Dendritic cell treated with granulocyte-macrophage colony-stimulating factor and Interleukin-4, amounts not matched to agents 40 ng/mL and 50 ng/mL, for 4 days (primary cell): Measurements from ENCODE around the gene CCDC30.
A peak's percentile ranks its signal among the peaks of the same experiment; 100 is the strongest.

Experiments used
- H3K27ac Mint-ChIP-seq: one replicate; pipeline ENCODE4 v1.8.0; 2022; ENCODE audit warnings: mild to moderate bottlenecking, mixed read lengths
- H3K27me3 Mint-ChIP-seq: one replicate; pipeline ENCODE4 v1.8.0; 2022; ENCODE audit warnings: mild to moderate bottlenecking, mixed read lengths
- H3K36me3 Mint-ChIP-seq: one replicate; pipeline ENCODE4 v1.8.0; 2022; ENCODE audit warnings: low read depth, mixed read lengths
- H3K4me1 Mint-ChIP-seq: one replicate; pipeline ENCODE4 v1.8.0; 2022; ENCODE audit warnings: low read depth, mixed read lengths
- H3K4me3 Mint-ChIP-seq: one replicate; pipeline ENCODE4 v1.8.0; 2022; ENCODE audit warnings: mild to moderate bottlenecking, moderate library complexity, mixed read lengths
- H3K9me3 Mint-ChIP-seq: one replicate; pipeline ENCODE4 v1.8.0; 2022; ENCODE audit warnings: mixed read lengths
- intact Hi-C: fragments of 100-400 bp; cut with micrococcal nuclease; formaldehyde crosslinking; loops from one replicate; pipeline ENCODE4 v1.15.0; 2022

Gene CCDC30

GRCh38 chr1:42430286-42431135 lies 32.6 kb upstream of the CCDC30 start:
- Mint-ChIP-seq H3K27me3 (no peaks in the 10 kb centered on the region), H3K36me3 (no peaks in the 10 kb centered on the region), H3K4me3 (no peak overlapping the region), H3K27ac (no peak overlapping the region), H3K4me1 (peaks cover 5% of the 10 kb centered on the region), H3K9me3 (no peaks in the 10 kb centered on the region)
- intact Hi-C loops = no loop called here

- no peaks in the 10 kb centered on the region for H3K27me3 Mint-ChIP-seq
- no peaks in the 10 kb centered on the region for H3K36me3 Mint-ChIP-seq
- H3K27ac Mint-ChIP-seq = no peak overlapping the region
- no peak overlapping the region for H3K4me3 Mint-ChIP-seq
- H3K9me3 Mint-ChIP-seq = no peaks in the 10 kb centered on the region
- intact Hi-C loops = no loop called here
- peaks cover 7% of the 10 kb centered on the region for H3K4me1 Mint-ChIP-seq
These were observed 31.6 kb upstream of the CCDC30 start for GRCh38 chr1:42431514-42431913.

GRCh38 chr1:42432714-42433113 lies 30.4 kb upstream of the CCDC30 start:
- no peaks in the 10 kb centered on the region for H3K27me3 Mint-ChIP-seq
- no peaks in the 10 kb centered on the region for H3K9me3 Mint-ChIP-seq

GRCh38 chr1:42433369-42433768 lies 29.7 kb upstream of the CCDC30 start:
- H3K4me3 Mint-ChIP-seq = no peak overlapping the region
- H3K27me3 Mint-ChIP-seq = no peaks in the 10 kb centered on the region
- H3K27ac Mint-ChIP-seq = no peak overlapping the region
- peaks cover 20% of the 10 kb centered on the region for H3K4me1 Mint-ChIP-seq
- intact Hi-C loops = no loop called here
- no peaks in the 10 kb centered on the region for H3K9me3 Mint-ChIP-seq
- no peaks in the 10 kb centered on the region for H3K36me3 Mint-ChIP-seq

More at GRCh38 chr1:42432714-42433113, 30.4 kb upstream of the CCDC30 start:
- no peaks in the 10 kb centered on the region for H3K36me3 Mint-ChIP-seq
- intact Hi-C loops = no loop called here
- peaks cover 19% of the 10 kb centered on the region for H3K4me1 Mint-ChIP-seq
- no peak overlapping the region for H3K4me3 Mint-ChIP-seq
- H3K27ac Mint-ChIP-seq = no peak overlapping the region

- Mint-ChIP-seq H3K4me1 (peaks cover 20% of the 10 kb centered on the region), H3K36me3 (no peaks in the 10 kb centered on the region), H3K27me3 (no peaks in the 10 kb centered on the region), H3K4me3 (no peak overlapping the region), H3K27ac (no peak overlapping the region), H3K9me3 (no peaks in the 10 kb centered on the region)
- intact Hi-C loops = no loop called here
These were observed 28.7 kb upstream of the CCDC30 start for GRCh38 chr1:42434340-42434739.

GRCh38 chr1:42439940-42440339 lies 23.1 kb upstream of the CCDC30 start:
- no peaks in the 10 kb centered on the region for H3K27me3 Mint-ChIP-seq
- intact Hi-C loops = no loop called here
- H3K4me3 Mint-ChIP-seq = no peak overlapping the region
- H3K36me3 Mint-ChIP-seq = no peaks in the 10 kb centered on the region
- H3K9me3 Mint-ChIP-seq = no peaks in the 10 kb centered on the region
- H3K27ac Mint-ChIP-seq = no peak overlapping the region
- peaks cover 15% of the 10 kb centered on the region for H3K4me1 Mint-ChIP-seq

GRCh38 chr1:42442662-42443061 lies 20.4 kb upstream of the CCDC30 start:
- H3K9me3 Mint-ChIP-seq = no peaks in the 10 kb centered on the region

GRCh38 chr1:42449256-42449655 lies 13.8 kb upstream of the CCDC30 start:
- intact Hi-C loops = no loop called here
- H3K4me1 Mint-ChIP-seq = peaks cover 11% of the 10 kb centered on the region
- no peaks in the 10 kb centered on the region for H3K27me3 Mint-ChIP-seq
- H3K27ac Mint-ChIP-seq = no peak overlapping the region
- H3K36me3 Mint-ChIP-seq = no peaks in the 10 kb centered on the region
- H3K4me3 Mint-ChIP-seq = no peak overlapping the region
- no peaks in the 10 kb centered on the region for H3K9me3 Mint-ChIP-seq

More at GRCh38 chr1:42442662-42443061, 20.4 kb upstream of the CCDC30 start:
- intact Hi-C loops = no loop called here
- Mint-ChIP-seq H3K36me3 (no peaks in the 10 kb centered on the region), H3K4me1 (peaks cover 12% of the 10 kb centered on the region), H3K27ac (no peak overlapping the region), H3K27me3 (no peaks in the 10 kb centered on the region), H3K4me3 (no peak overlapping the region)

- H3K9me3 Mint-ChIP-seq = no peaks in the 10 kb centered on the region
- H3K36me3 Mint-ChIP-seq = no peaks in the 10 kb centered on the region
- peaks cover 17% of the 10 kb centered on the region for H3K4me1 Mint-ChIP-seq
- H3K27ac Mint-ChIP-seq = no peak overlapping the region
- no peaks in the 10 kb centered on the region for H3K27me3 Mint-ChIP-seq
- intact Hi-C loops = no loop called here
- H3K4me3 Mint-ChIP-seq = no peak overlapping the region
These were observed 13.0 kb upstream of the CCDC30 start for GRCh38 chr1:42450061-42450460.

- no peaks in the 10 kb centered on the region for H3K27me3 Mint-ChIP-seq
- intact Hi-C loops = no loop called here
- no peak overlapping the region for H3K27ac Mint-ChIP-seq
- H3K4me1 Mint-ChIP-seq = peaks cover 30% of the 10 kb centered on the region
- H3K4me3 Mint-ChIP-seq = no peak overlapping the region
- peaks cover 28% of the 10 kb centered on the region for H3K36me3 Mint-ChIP-seq
- H3K9me3 Mint-ChIP-seq = no peaks in the 10 kb centered on the region
These were observed 9.7 kb upstream of the CCDC30 start for GRCh38 chr1:42453386-42453785.

- Mint-ChIP-seq H3K27ac (no peak overlapping the region), H3K4me1 (peaks cover 33% of the 10 kb centered on the region), H3K9me3 (no peaks in the 10 kb centered on the region), H3K4me3 (no peak overlapping the region), H3K36me3 (peaks cover 38% of the 10 kb centered on the region), H3K27me3 (no peaks in the 10 kb centered on the region)
- intact Hi-C loops = no loop called here
These were observed 8.7 kb upstream of the CCDC30 start for GRCh38 chr1:42454403-42454802.

GRCh38 chr1:42456010-42456753 lies 6.9 kb upstream of the CCDC30 start, which contains the start of the genes PPCS and ZMYND12:
PPCS (plus strand) TSS chr1:42456543; CDS start chr1:42456566, 23 bp downstream.
ZMYND12 (minus strand) TSS chr1:42456022; CDS start chr1:42455997, 25 bp downstream.
- Mint-ChIP-seq H3K4me3 (peak within 1 kb of the TSS; percentile 84), H3K4me1 (peaks cover 40% of the 10 kb centered on the region), H3K9me3 (no peaks in the 10 kb centered on the region), H3K36me3 (peaks cover 56% of the 10 kb centered on the region), H3K27ac (peak within 1 kb of the TSS; percentile 90), H3K27me3 (no peaks in the 10 kb centered on the region)
- intact Hi-C loops = loop anchor here (1.0 kb wide), 1 partner anchor 226 kb away; the partner anchor contains the start of gene YBX1

GRCh38 chr1:42456754-42457089 lies 6.4 kb upstream of the CCDC30 start:
- Mint-ChIP-seq H3K4me1 (peaks cover 43% of the 10 kb centered on the region), H3K36me3 (peaks cover 61% of the 10 kb centered on the region)
- intact Hi-C loops = loop anchor here (1.0 kb wide), 1 partner anchor 226 kb away; the partner anchor contains the start of gene YBX1

GRCh38 chr1:42461196-42461595 lies 1.9 kb upstream of the CCDC30 start:
- peaks cover 2% of the 10 kb centered on the region for H3K27me3 Mint-ChIP-seq
- H3K4me1 Mint-ChIP-seq = peaks cover 45% of the 10 kb centered on the region
- no peak overlapping the region for H3K27ac Mint-ChIP-seq
- intact Hi-C loops = loop anchor here (10.0 kb wide), 1 partner anchor 194 kb away; the partner anchor contains the start of gene PPIH
- H3K36me3 Mint-ChIP-seq = peaks cover 61% of the 10 kb centered on the region
- no peaks in the 10 kb centered on the region for H3K9me3 Mint-ChIP-seq
- no peak overlapping the region for H3K4me3 Mint-ChIP-seq

More at GRCh38 chr1:42456754-42457089, 6.4 kb upstream of the CCDC30 start:
- H3K9me3 Mint-ChIP-seq = no peaks in the 10 kb centered on the region
- H3K27ac Mint-ChIP-seq = peak overlapping the region; percentile 90
- no peaks in the 10 kb centered on the region for H3K27me3 Mint-ChIP-seq
- peak overlapping the region; percentile 84 for H3K4me3 Mint-ChIP-seq
